A673 (cell line): ENCODE measurements around the gene SLC6A6.

Experiments used
- CTCF ChIP-seq: fragments of 300-800, 200-600 bp; sonication (generic); conservative IDR thresholded peaks from 2 replicates; pipeline ENCODE4 v1.5.1; 2017; ENCODE audit warnings: low read depth, mild to moderate bottlenecking, antibody characterized with exemption, low read length, moderate library complexity, mixed read lengths
- EZH2 ChIP-seq: fragments of 200-600 bp; sonication (generic); IDR thresholded peaks from 2 replicates; pipeline ENCODE4 v1.6.1; 2017; ENCODE audit warnings: borderline replicate concordance, low read depth, mild to moderate bottlenecking, mixed read lengths, antibody characterized with exemption, low read length; ENCODE audit not compliant: poor library complexity, severe bottlenecking

DNA sequence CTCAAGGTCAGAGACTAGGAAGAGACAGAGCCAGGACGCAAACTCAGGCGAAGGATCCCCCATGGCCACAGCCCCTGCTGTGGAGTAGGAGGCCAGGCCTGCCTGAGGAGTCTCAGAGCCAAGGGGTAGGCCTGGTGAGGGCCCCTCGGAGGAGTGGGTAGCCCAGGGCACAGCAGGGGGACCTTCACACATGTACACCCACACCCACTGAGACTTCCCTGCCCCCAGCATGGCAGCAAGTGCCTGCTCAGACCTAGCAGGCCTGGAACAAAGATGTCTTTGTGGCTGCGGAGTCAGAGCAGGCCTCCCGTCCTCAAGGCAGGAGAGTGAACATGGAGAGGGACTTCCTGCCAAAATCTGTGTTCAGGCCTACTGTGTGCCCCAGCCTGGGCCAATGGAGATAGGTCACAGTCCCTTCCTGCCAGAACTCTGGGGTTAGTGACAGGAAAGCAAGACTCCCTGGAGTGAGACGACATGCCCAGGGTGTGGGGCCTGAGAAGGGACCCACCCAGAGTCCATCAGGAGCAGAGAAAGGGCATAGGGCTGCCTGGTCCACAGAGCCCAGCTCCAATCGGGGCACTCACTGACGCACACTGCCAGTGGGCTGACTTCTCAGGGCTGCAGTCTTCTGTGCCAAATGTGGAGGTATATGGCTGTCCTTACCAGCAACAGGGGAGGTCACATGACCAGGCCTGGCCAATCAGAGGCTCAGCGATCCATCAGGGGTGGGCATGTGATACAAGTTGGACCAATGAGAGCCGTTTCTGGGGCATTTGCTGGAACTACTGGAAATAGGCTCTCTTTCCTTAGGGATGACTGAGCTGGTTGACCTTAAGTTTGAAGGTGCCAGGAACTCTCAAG lies 135.4 kb downstream of the SLC6A6 start:
- TF ChIP-seq CTCF (no peak), EZH2 (no peak)
